ENCODE measurements around the gene LDLRAD4.

DNA sequence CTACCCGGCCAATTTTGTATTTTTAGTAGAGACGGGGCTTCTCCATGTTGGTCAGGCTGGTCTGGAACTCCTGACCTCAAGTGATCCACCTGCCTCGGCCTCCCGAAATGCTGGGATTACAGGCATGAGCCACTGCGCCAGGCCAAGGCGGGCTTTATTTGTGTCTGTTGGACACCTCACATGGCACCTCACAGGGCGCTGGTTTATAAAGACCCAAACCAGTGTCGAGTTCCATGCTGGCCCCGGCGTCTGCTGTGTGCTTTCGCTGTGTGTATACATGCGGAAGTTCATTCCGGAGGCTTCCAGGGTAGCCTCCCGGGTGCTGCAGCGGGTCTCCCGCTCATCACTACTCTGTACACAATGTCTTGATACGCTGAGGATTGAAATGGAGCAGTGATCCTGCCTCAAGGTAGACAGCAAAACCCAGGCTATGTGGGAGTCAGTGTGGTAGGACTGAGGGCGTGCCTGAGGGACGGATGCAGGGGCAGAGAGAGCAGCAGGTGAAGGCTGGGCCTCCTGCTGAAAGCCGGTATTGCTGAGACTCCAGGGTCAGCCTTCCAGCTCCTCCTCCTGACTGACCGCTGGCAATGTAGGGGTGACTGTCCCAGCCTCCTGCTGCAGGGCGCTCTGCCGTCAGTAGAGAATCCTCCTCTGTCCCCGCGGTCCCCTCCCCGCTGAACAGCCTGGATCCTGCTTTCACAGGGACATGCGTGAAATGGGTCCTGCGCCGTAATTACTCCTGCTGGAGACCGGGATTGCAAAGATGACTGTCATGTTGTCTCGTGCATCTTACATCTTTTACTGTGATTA is 22.7 kb downstream of the LDLRAD4 start:
- no peak for TF ChIP-seq CTCF (conservative IDR thresholded peaks at IDR 0.05)
- no peak for TF ChIP-seq EZH2 (IDR thresholded peaks at IDR 0.05; ENCODE audit: low read depth)

All from PC-9 (cell line).